SK-N-SH (cell line): ENCODE measurements around the gene THBS2. TPM values are rescaled to one million over a fixed set of nuclear protein-coding genes. Genes with fewer than 3 reads are reported as not detected.

ENCODE experiments used
- CTCF ChIA-PET: fragments of 300-600, 350-600 bp; formaldehyde crosslinking; extraction: SDS; loops from one replicate; lab custom pipeline; 2021; lab: Yijun Ruan, JAX
- POLR2A ChIA-PET: fragments of 350-600 bp; sonication (Branson Sonifier 250); formaldehyde crosslinking; extraction: SDS; loops from one replicate; lab custom pipeline; 2020; ENCODE audit warnings: antibody characterized with exemption, inconsistent platforms; lab: Yijun Ruan, JAX
- DNase-seq: peaks from one replicate; pipeline ENCODE4 v3.0.0; 2012
- H2AFZ ChIP-seq: fragments of 200-600 bp; sonication (generic); 2 replicates; pipeline ENCODE4 v1.8.1; 2016; ENCODE audit warnings: antibody characterized with exemption, mild to moderate bottlenecking, low read depth
- H3F3A ChIP-seq: fragments of 200-600 bp; sonication (generic); replicated peaks from 2 replicates; pipeline ENCODE3; 2016; ENCODE audit warnings: antibody characterized with exemption, mild to moderate bottlenecking; ENCODE audit not compliant: insufficient read depth
- H3K27ac ChIP-seq, 2 experiments: fragments of 200-500 bp in 1 of 2; fragments of 200-600 bp in 1 of 2; sonication (Bioruptor generic) in 1 of 2; sonication (generic), shearing (Covaris generic) in 1 of 2; 2 replicates each; pipeline versions ENCODE4 v1.5.1 to v1.6.1; 2014 to 2016; ENCODE audit warnings: low read depth in 2 of 2, inconsistent platforms in 1 of 2, low read length in 1 of 2, mild to moderate bottlenecking in 1 of 2, mixed read lengths in 1 of 2
- H3K27me3 ChIP-seq: fragments of 200-600 bp; sonication (generic), shearing (Covaris generic); 2 replicates; pipeline ENCODE4 v1.6.1; 2016; ENCODE audit warnings: mixed run types; ENCODE audit not compliant: insufficient read depth
- H3K36me3 ChIP-seq, 2 experiments: fragments of 200-500 bp in 1 of 2; fragments of 200-600 bp in 1 of 2; sonication (Bioruptor generic) in 1 of 2; sonication (generic) in 1 of 2; replicated peaks in 1 of 2; 2 replicates each; pipeline versions ENCODE3 to v1.5.1; 2014 to 2016; ENCODE audit warnings: low read length in 1 of 2, mild to moderate bottlenecking in 1 of 2; ENCODE audit not compliant: insufficient read depth in 2 of 2, control insufficient read depth in 1 of 2
- H3K4me1 ChIP-seq, 2 experiments: fragments of 200-500 bp in 1 of 2; fragments of 200-600 bp in 1 of 2; sonication (Bioruptor generic) in 1 of 2; sonication (generic), shearing (Covaris generic) in 1 of 2; 2 replicates each; pipeline versions ENCODE4 v1.5.1 to v1.6.1; 2014 to 2016; ENCODE audit warnings: low read depth in 1 of 2, low read length in 1 of 2, mixed run types in 1 of 2; ENCODE audit not compliant: insufficient read depth in 2 of 2, control insufficient read depth in 1 of 2
- H3K4me2 ChIP-seq: fragments of 200-600 bp; sonication (generic), shearing (Covaris generic); 2 replicates; pipeline ENCODE4 v1.6.1; 2017; ENCODE audit warnings: mixed run types
- H3K4me3 ChIP-seq, 2 experiments: fragments of 200-500 bp in 1 of 2; fragments of 200-600 bp in 1 of 2; sonication (Bioruptor generic) in 1 of 2; sonication (generic), shearing (Covaris generic) in 1 of 2; 2 replicates each; pipeline versions ENCODE4 v1.5.1 to v1.8.1; 2014 to 2016; ENCODE audit warnings: low read depth in 2 of 2, inconsistent platforms in 1 of 2, low read length in 1 of 2, mild to moderate bottlenecking in 1 of 2, mixed read lengths in 1 of 2, moderate library complexity in 1 of 2
- H3K79me2 ChIP-seq: fragments of 200-600 bp; sonication (generic); 2 replicates; pipeline ENCODE4 v1.8.1; 2017; ENCODE audit warnings: mild to moderate bottlenecking; ENCODE audit not compliant: insufficient read depth
- H3K9ac ChIP-seq: fragments of 200-600 bp; sonication (generic); 2 replicates; pipeline ENCODE4 v1.6.1; 2017; ENCODE audit warnings: mixed run types
- H3K9me2 ChIP-seq: fragments of 200-600 bp; sonication (generic); 2 replicates; pipeline ENCODE4 v1.6.1; 2017; ENCODE audit warnings: mixed run types
- H3K9me3 ChIP-seq: fragments of 200-600 bp; sonication (generic); 2 replicates; pipeline ENCODE4 v1.6.1; 2017; ENCODE audit warnings: mixed run types, mild to moderate bottlenecking, moderate library complexity
- H4K20me1 ChIP-seq: fragments of 200-600 bp; sonication (generic); 2 replicates; pipeline ENCODE4 v1.6.1; 2017; ENCODE audit warnings: mild to moderate bottlenecking, mixed run types; ENCODE audit not compliant: insufficient read depth
- CHD2 ChIP-seq: fragments of 150-350 bp; IDR thresholded peaks from 2 replicates; pipeline ENCODE4 v1.6.1; 2018; ENCODE audit warnings: low read length; ENCODE audit not compliant: partially characterized antibody
- EP300 ChIP-seq, 2 experiments: IDR thresholded peaks; 2 replicates each; pipeline versions ENCODE4 v1.4.0 to v1.6.1; 2012; ENCODE audit warnings: borderline replicate concordance in 1 of 2, low read depth in 1 of 2, low read length in 1 of 2
- FOXM1 ChIP-seq: IDR thresholded peaks from 2 replicates; pipeline ENCODE4 v1.4.0; 2012; ENCODE audit warnings: low read depth, mild to moderate bottlenecking
- GABPA ChIP-seq: IDR thresholded peaks from 2 replicates; pipeline ENCODE4 v1.4.0; 2012; ENCODE audit warnings: low read depth, mild to moderate bottlenecking
- GATA2 ChIP-seq: sonication (generic); formaldehyde crosslinking; IDR thresholded peaks from 2 replicates; pipeline ENCODE4 v1.5.0; 2020; ENCODE audit warnings: mild to moderate bottlenecking, missing genetic modification reagents
- JUND ChIP-seq: IDR thresholded peaks from 2 replicates; pipeline ENCODE4 v1.4.0; 2012
- MEF2A ChIP-seq: IDR thresholded peaks from 2 replicates; pipeline ENCODE4 v1.4.0; 2012; ENCODE audit warnings: low read depth, borderline replicate concordance
- MXI1 ChIP-seq: IDR thresholded peaks from 2 replicates; pipeline ENCODE4 v1.6.1; 2012; ENCODE audit warnings: mild to moderate bottlenecking, low read depth, low read length, improper control_type of control experiment
- NFIC ChIP-seq: IDR thresholded peaks from 2 replicates; pipeline ENCODE4 v1.4.0; 2012; ENCODE audit warnings: borderline replicate concordance
- RAD21 ChIP-seq: IDR thresholded peaks from 2 replicates; pipeline ENCODE4 v1.6.1; 2012; ENCODE audit warnings: mild to moderate bottlenecking, low read length
- RCOR1 ChIP-seq: fragments of 150-350 bp; IDR thresholded peaks from 2 replicates; pipeline ENCODE4 v1.6.1; 2017; ENCODE audit warnings: antibody characterized with exemption, low read length
- SIN3A ChIP-seq: IDR thresholded peaks from 2 replicates; pipeline ENCODE4 v1.6.1; 2012; ENCODE audit warnings: low read depth, mild to moderate bottlenecking, low read length, moderate library complexity, borderline replicate concordance
- SMC3 ChIP-seq: IDR thresholded peaks from 2 replicates; pipeline ENCODE4 v1.6.1; 2012; ENCODE audit warnings: low read depth, low read length, improper control_type of control experiment
- TEAD4 ChIP-seq: IDR thresholded peaks from 2 replicates; pipeline ENCODE4 v1.4.0; 2012; ENCODE audit warnings: mild to moderate bottlenecking, borderline replicate concordance; ENCODE audit not compliant: insufficient read depth
- WGBS: methylation state at CpG from one replicate; pipeline ENCODE4 v1.1.6; 2017; ENCODE audit warnings: low lambda C conversion rate; 5-methylcytosine and 5-hydroxymethylcytosine counted together
- polyA plus RNA-seq, 3 experiments: library from polyadenylated mRNA; depleted of rRNA; stranded (reverse); fragments of >200 nt; gene quantifications; 2 replicates each; pipeline ENCODE4 v1.2.3, GENCODE V29; 2012
- TF ChIP-seq, protein P1 (sequence below): fragments of 150-350 bp; IDR thresholded peaks from 2 replicates; pipeline ENCODE4 v1.6.1; 2017; ENCODE audit warnings: antibody characterized with exemption, low read length, low read depth, borderline replicate concordance
- TF ChIP-seq, protein P2 (sequence below): IDR thresholded peaks from 2 replicates; pipeline ENCODE4; 2012

THBS2 gene
- polyA plus RNA-seq, 1 of the 3 experiments (the other 2 are of a cell fraction): 166 TPM

DNA sequence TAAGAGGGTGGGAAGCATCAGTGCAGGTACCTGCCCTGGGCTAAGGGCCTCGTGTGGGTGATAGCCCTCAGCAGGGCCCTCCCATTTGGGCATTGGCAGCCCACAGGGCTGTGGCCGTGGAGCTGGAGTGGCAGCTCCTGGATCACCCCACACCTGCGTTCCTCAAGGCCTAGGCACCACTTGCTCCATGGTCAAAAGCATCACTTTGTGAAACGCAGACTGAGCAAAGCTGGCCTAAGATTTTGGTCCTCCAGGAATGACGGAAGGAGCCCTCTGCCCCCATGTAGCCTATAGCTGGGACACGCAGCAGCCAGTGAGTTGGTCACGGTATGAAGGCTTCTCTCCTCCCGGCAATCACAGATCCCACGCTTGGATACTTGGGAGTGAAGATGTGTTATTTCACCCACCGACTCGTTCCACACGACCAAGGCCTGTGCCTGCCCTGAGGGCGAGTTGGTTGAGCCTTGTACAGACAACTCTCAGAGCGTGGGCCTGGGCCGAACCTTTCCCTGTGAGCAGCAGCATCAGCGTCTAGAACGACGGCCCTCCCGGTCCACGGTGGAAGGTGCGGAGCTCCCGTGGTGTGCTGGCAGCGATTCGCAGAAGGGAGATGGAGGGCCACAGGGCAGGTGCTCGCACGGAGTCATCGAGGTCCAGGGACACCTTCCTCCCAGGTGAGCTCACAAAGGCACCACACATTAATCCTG is 39.7 kb downstream of the THBS2 start:
- peaks cover 18% of the 10 kb centered on the region for H3F3A ChIP-seq
- POLR2A ChIA-PET: interaction anchor here (0.6 kb wide), 3 partner anchors 165 to 1147 kb away, joined by 3 to 4 read pairs (median 3); no protein-coding TSS in a partner anchor
- peak overlapping the region in 1 of 2 experiments; percentile 90; a peak in 2 of 4 replicates for H3K27ac ChIP-seq
- H3K9me2 ChIP-seq: no peaks in the 10 kb centered on the region
- WGBS: 97% methylated on average over 22 of the region's 27 CpGs
- peak overlapping the region; percentile 68; the same call in 1 of the 2 replicates for H3K4me2 ChIP-seq
- H4K20me1 ChIP-seq: no peaks in the 10 kb centered on the region
- H3K4me1 ChIP-seq: peaks cover 0 to 11% of the 10 kb centered on the region in 2 experiments; a peak in 3 of 4 replicates
- H2AFZ ChIP-seq: no peak overlapping the region
- no peaks in the 10 kb centered on the region for H3K27me3 ChIP-seq
- H3K79me2 ChIP-seq: no peaks in the 10 kb centered on the region
- H3K4me3 ChIP-seq: no peak overlapping the region
- H3K36me3 ChIP-seq: peaks cover 9 to 13% of the 10 kb centered on the region in 2 experiments
- TF ChIP-seq, protein P1, sequence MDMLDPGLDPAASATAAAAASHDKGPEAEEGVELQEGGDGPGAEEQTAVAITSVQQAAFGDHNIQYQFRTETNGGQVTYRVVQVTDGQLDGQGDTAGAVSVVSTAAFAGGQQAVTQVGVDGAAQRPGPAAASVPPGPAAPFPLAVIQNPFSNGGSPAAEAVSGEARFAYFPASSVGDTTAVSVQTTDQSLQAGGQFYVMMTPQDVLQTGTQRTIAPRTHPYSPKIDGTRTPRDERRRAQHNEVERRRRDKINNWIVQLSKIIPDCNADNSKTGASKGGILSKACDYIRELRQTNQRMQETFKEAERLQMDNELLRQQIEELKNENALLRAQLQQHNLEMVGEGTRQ: no peak
- TF ChIP-seq, protein P2, sequence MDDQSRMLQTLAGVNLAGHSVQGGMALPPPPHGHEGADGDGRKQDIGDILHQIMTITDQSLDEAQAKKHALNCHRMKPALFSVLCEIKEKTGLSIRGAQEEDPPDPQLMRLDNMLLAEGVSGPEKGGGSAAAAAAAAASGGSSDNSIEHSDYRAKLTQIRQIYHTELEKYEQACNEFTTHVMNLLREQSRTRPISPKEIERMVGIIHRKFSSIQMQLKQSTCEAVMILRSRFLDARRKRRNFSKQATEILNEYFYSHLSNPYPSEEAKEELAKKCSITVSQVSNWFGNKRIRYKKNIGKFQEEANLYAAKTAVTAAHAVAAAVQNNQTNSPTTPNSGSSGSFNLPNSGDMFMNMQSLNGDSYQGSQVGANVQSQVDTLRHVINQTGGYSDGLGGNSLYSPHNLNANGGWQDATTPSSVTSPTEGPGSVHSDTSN: no peak
- TF ChIP-seq CHD2 (no peak), SMC3 (no peak), GABPA (no peak), FOXM1 (no peak), GATA2 (CRISPR knock-in tag) (no peak), EP300 (IDR thresholded peaks at IDR 0.05; ENCODE audit: borderline replicate concordance in 1 of 2, low read depth in 1 of 2, low read length in 1 of 2) (no peak), TEAD4 (no peak), MEF2A (no peak), RAD21 (no peak), RCOR1 (no peak), JUND (no peak), NFIC (no peak), MXI1 (no peak), SIN3A (no peak)
- TF ChIP-seq, all 33 proteins: peak for 0
- H3K9ac ChIP-seq: peak overlapping the region; percentile 64; the same call in 1 of the 2 replicates
- peak; percentile 9 for DNase-seq
- H3K9me3 ChIP-seq: no peaks in the 10 kb centered on the region
- CTCF ChIA-PET: interaction anchor here (0.9 kb wide), 1 partner anchor 13 kb away, joined by 3 read pairs; no protein-coding TSS in a partner anchor
